OCI-LY7 (cell line): Measurements from ENCODE around the gene ACSM5. TPM values are rescaled to one million over a fixed set of nuclear protein-coding genes. Genes with fewer than 3 reads are reported as not detected.
"Not testable (repeated sequence)": the region's sequence is repeated elsewhere in the genome, so short reads cannot be mapped to it uniquely, and the experiment has no call there.

Source experiments
- BruUV-seq: library from RNA; stranded (reverse); fragments of 400-500 nt; replicated peaks from 2 replicates; lab custom pipeline; 2021; lab: Mats Ljungman, UMichigan
- CTCF ChIA-PET: fragments of 300-600 bp; sonication (Branson Sonifier 250); formaldehyde crosslinking; loops from one replicate; lab custom pipeline; 2022; ENCODE audit warnings: antibody characterized with exemption; ENCODE audit not compliant: unreplicated experiment; lab: Charles Lee
- POLR2A ChIA-PET: fragments of 300-600 bp; sonication (Branson Sonifier 250); formaldehyde crosslinking; loops from one replicate; lab custom pipeline; 2022; ENCODE audit warnings: antibody characterized with exemption; lab: Charles Lee
- DNase-seq: peaks from one replicate; pipeline ENCODE4 v3.0.0-alpha.2; 2015; ENCODE audit warnings: low spot score
- H2AFZ ChIP-seq: fragments of 200-600 bp; sonication (generic), shearing (Covaris generic); 2 replicates; pipeline ENCODE4 v1.6.1; 2014; ENCODE audit warnings: mild to moderate bottlenecking, antibody characterized with exemption, low read length, moderate library complexity
- H3K27ac ChIP-seq: fragments of 200-600 bp; sonication (generic); 2 replicates; pipeline ENCODE4 v1.5.1; 2014; ENCODE audit warnings: mixed run types, low read depth, mild to moderate bottlenecking, moderate library complexity, low read length, inconsistent platforms; ENCODE audit not compliant: poor library complexity, severe bottlenecking
- H3K36me3 ChIP-seq: fragments of 200-600 bp; sonication (generic); 2 replicates; pipeline ENCODE4 v1.6.1; 2014; ENCODE audit warnings: mild to moderate bottlenecking, antibody characterized with exemption, low read length, moderate library complexity, mixed read lengths; ENCODE audit not compliant: insufficient read depth
- H3K4me1 ChIP-seq: fragments of 200-600 bp; sonication (generic); 2 replicates; pipeline ENCODE4 v1.5.1; 2014; ENCODE audit warnings: mild to moderate bottlenecking, low read length; ENCODE audit not compliant: insufficient read depth, poor library complexity, severe bottlenecking
- H3K4me2 ChIP-seq: fragments of 200-600 bp; sonication (generic); 2 replicates; pipeline ENCODE4 v1.6.1; 2014; ENCODE audit warnings: mild to moderate bottlenecking, low read length
- H3K4me3 ChIP-seq: fragments of 200-600 bp; sonication (generic); 2 replicates; pipeline ENCODE4 v1.5.1; 2014; ENCODE audit warnings: mild to moderate bottlenecking, low read depth, low read length; ENCODE audit not compliant: poor library complexity, severe bottlenecking
- H3K79me2 ChIP-seq: fragments of 200-600 bp; sonication (generic); 2 replicates; pipeline ENCODE4 v1.6.1; 2016; ENCODE audit warnings: low read depth, mild to moderate bottlenecking, low read length, moderate library complexity, mixed read lengths; ENCODE audit not compliant: insufficient read depth
- H3K9me2 ChIP-seq: fragments of 200-600 bp; sonication (generic); 2 replicates; pipeline ENCODE4 v1.6.1; 2016; ENCODE audit warnings: mild to moderate bottlenecking, low read length, mixed read lengths; ENCODE audit not compliant: insufficient read depth
- H3K9me3 ChIP-seq: fragments of 200-600 bp; sonication (generic); 2 replicates; pipeline ENCODE4 v1.6.1; 2014; ENCODE audit warnings: mild to moderate bottlenecking, mixed run types, low read length, mixed read lengths
- H4K20me1 ChIP-seq: fragments of 200-600 bp; sonication (generic); 2 replicates; pipeline ENCODE4 v1.6.1; 2014; ENCODE audit warnings: mild to moderate bottlenecking, antibody characterized with exemption, low read length, moderate library complexity, mixed read lengths; ENCODE audit not compliant: insufficient read depth
- intact Hi-C: fragments of 100-400 bp; cut with micrococcal nuclease; formaldehyde crosslinking; loops from one replicate; pipeline ENCODE4 v1.10.0; 2022; ENCODE audit not compliant: unreplicated experiment
- total RNA-seq, 2 experiments: library from RNA; depleted of rRNA in 1 of 2; stranded (reverse); fragments of >200 nt in 1 of 2; shearing (Covaris generic) in 1 of 2; gene quantifications; 2 replicates each; pipeline ENCODE4 v1.2.3, GENCODE V29; 2014 to 2022

Gene ACSM5
- total RNA-seq, 2 experiments from 2014 or later = not detected

- H3K79me2 ChIP-seq, CTCF ChIA-PET, H3K9me2 ChIP-seq, H4K20me1 ChIP-seq, H3K4me3 ChIP-seq, DNase-seq, BruUV-seq, H3K4me2 ChIP-seq, H2AFZ ChIP-seq, H3K4me1 ChIP-seq, POLR2A ChIA-PET, H3K9me3 ChIP-seq, intact Hi-C loops, H3K27ac ChIP-seq, H3K36me3 ChIP-seq: not testable (repeated sequence)
These were observed 49.9 kb downstream of the ACSM5 start for GRCh38 chr16:20459227-20459626.

- H3K4me2 ChIP-seq, intact Hi-C loops, H3K79me2 ChIP-seq, H3K27ac ChIP-seq, H4K20me1 ChIP-seq, H3K9me2 ChIP-seq, CTCF ChIA-PET, H3K4me3 ChIP-seq, H3K9me3 ChIP-seq, H3K4me1 ChIP-seq, BruUV-seq, POLR2A ChIA-PET, H2AFZ ChIP-seq, DNase-seq, H3K36me3 ChIP-seq: not testable (repeated sequence)
These were observed 51.0 kb downstream of the ACSM5 start for GRCh38 chr16:20460313-20460712.

- POLR2A ChIA-PET, H3K4me2 ChIP-seq, DNase-seq: not testable (repeated sequence)
These were observed 59.6 kb downstream of the ACSM5 start for GRCh38 chr16:20468954-20469353.

GRCh38 chr16:20469930-20470329 lies 60.6 kb downstream of the ACSM5 start:
- H2AFZ ChIP-seq, H4K20me1 ChIP-seq, H3K4me3 ChIP-seq, intact Hi-C loops, H3K4me1 ChIP-seq, H3K36me3 ChIP-seq, H3K79me2 ChIP-seq, DNase-seq, H3K9me3 ChIP-seq, H3K27ac ChIP-seq, BruUV-seq, CTCF ChIA-PET, H3K9me2 ChIP-seq, POLR2A ChIA-PET, H3K4me2 ChIP-seq: not testable (repeated sequence)

More at GRCh38 chr16:20468954-20469353, 59.6 kb downstream of the ACSM5 start:
- H3K79me2 ChIP-seq, H3K27ac ChIP-seq, H2AFZ ChIP-seq, CTCF ChIA-PET, H3K4me3 ChIP-seq, H3K9me2 ChIP-seq, BruUV-seq, H4K20me1 ChIP-seq, intact Hi-C loops, H3K9me3 ChIP-seq, H3K36me3 ChIP-seq, H3K4me1 ChIP-seq: not testable (repeated sequence)

GRCh38 chr16:20470732-20471131 lies 61.4 kb downstream of the ACSM5 start:
- POLR2A ChIA-PET, H3K27ac ChIP-seq, H2AFZ ChIP-seq, H3K4me2 ChIP-seq, H3K9me3 ChIP-seq, H4K20me1 ChIP-seq, H3K9me2 ChIP-seq, H3K4me3 ChIP-seq, H3K79me2 ChIP-seq, H3K4me1 ChIP-seq, BruUV-seq, intact Hi-C loops, CTCF ChIA-PET, H3K36me3 ChIP-seq, DNase-seq: not testable (repeated sequence)

- H3K79me2 ChIP-seq, BruUV-seq, H3K4me3 ChIP-seq, H2AFZ ChIP-seq, H3K9me3 ChIP-seq, intact Hi-C loops, H3K4me1 ChIP-seq, DNase-seq, H3K27ac ChIP-seq, H4K20me1 ChIP-seq, CTCF ChIA-PET, H3K4me2 ChIP-seq, H3K9me2 ChIP-seq, POLR2A ChIA-PET, H3K36me3 ChIP-seq: not testable (repeated sequence)
These were observed 67.9 kb downstream of the ACSM5 start for GRCh38 chr16:20477188-20477744.
